TTC549 (cell line): Measurements from ENCODE around the gene APOBEC3A.
"Not testable (repeated sequence)": the region's sequence is repeated elsewhere in the genome, so short reads cannot be mapped to it uniquely, and the experiment has no call there.

Experiments
- FAIRE-seq: peaks from 2 replicates; lab custom pipeline; 2012; peaks lifted over from hg19 to GRCh38; lab: Jason Lieb, UNC

APOBEC3A gene

GRCh38 chr22:38943201-38943600 is 14.2 kb upstream of the APOBEC3A start:
- FAIRE-seq = no peak

GRCh38 chr22:38943882-38944281 is 13.5 kb upstream of the APOBEC3A start:
- FAIRE-seq = no peak

DNA sequence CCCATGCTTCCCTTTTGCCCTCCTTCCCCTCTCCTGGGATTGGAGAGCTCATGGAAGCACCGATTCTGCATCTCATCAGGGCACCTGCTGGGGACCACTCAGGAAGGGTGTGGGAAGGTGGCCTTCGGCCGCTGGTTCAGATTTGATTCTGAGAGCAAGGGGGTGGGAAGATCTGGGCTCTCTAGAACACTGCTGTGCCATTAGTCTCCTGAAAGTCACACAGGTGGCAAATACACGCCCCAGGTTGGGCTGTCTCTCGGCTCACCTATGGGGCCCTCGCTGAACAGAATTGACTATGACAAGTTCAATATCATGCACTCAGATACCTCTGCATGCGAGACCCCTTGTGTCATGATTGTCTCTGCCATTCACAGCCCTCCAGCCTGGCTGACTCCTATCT is 12.8 kb upstream of the APOBEC3A start:
- FAIRE-seq = no peak

DNA sequence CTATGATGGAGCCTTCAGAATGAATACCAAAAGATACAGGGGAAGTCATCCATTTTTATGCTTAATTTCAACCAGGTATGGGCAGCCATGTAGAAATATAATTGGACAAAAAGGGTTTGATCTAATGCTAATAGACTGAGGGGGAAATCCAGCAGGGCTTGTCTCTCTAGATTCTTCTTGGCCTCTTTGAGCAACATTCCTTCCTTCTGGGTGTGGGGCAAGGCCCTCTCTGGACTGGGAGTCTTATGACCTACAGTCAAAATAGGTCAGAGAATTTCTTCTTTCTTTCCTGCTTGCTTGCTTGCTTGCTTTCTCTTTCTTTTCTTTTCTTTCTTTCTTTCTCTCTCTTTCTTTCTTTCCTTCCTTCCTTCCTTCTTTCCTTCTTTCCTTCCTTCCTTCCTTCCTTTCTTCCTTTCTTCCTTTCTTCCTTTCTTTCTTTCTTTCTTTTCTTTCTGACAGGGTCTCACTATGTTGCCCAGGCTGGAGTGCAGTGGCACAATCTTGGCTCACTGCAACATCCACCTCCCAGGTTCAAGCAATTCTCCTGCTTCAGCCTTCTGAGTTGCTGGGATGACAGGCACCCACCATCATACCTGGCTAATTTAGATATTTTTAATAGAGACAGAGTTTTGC is 11.6 kb upstream of the APOBEC3A start:
- not testable (repeated sequence) for FAIRE-seq

- no peak for FAIRE-seq
Observed at GRCh38 chr22:38946771-38947170, 10.6 kb upstream of the APOBEC3A start.

GRCh38 chr22:38947321-38948140 is 9.9 kb upstream of the APOBEC3A start:
- FAIRE-seq = no peak

- FAIRE-seq = no peak
Observed at GRCh38 chr22:38948181-38948940, 9.0 kb upstream of the APOBEC3A start.

DNA sequence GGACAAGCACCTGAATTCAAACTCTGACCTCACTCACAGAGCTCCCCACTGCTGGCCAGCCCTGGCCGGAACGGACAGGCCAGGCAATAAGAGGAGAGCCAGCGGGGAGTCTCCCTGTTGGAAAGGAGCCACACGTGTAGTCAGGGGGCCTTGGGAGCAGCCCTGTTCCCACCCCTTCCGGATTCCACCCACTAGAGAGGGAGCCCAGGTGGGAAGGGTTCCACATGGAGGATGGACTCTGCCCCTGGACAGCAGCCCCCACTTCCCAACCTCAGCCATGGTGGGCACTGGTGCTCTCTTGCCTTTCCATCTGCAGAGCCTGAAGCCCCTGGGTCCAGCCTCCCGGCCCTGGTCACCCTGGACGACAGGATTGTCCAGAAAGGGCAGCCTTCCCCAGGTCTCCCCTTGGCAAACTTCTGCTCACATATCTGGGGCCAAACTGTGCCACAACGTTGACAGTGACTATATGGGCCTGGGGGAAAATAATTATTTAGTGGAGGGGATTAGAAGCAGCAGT is 7.5 kb upstream of the APOBEC3A start:
- no peak for FAIRE-seq

GRCh38 chr22:38950527-38951295 is 6.7 kb upstream of the APOBEC3A start:
- FAIRE-seq = no peak

GRCh38 chr22:38951734-38952133 is 5.7 kb upstream of the APOBEC3A start:
- FAIRE-seq = no peak

DNA sequence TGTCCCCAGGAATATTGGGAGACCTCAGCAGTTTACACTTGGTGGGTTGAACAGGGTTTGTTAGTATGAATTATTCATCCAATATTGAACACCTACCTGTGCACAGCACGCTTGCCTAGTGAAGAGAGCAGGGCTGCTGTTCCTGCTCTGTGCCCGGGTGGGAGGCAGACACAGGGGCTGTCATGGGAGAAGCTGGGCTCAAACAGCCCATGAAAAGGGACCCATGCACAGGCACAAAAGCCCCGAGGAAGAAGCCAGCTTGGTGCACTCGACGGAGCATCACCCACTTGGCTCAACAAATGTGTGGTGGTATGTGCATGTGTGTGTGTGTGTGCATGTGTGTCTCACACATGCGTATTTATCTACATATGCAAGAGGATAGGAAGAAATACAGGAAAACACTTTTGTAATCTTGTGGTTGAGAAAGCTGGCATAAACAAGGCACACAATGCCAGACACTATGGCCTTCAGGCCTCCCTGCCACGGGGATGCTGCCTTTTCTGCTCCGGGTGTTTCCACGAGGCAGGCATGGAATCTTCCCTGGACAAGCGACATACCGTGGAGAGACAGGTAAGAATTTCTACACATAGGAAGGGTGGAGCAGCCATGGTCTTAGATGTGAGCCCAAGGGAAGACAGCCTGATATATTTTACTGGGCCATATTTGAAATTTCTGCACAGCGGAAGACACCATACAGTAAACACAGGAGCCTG is 5.0 kb upstream of the APOBEC3A start:
- no peak for FAIRE-seq

DNA sequence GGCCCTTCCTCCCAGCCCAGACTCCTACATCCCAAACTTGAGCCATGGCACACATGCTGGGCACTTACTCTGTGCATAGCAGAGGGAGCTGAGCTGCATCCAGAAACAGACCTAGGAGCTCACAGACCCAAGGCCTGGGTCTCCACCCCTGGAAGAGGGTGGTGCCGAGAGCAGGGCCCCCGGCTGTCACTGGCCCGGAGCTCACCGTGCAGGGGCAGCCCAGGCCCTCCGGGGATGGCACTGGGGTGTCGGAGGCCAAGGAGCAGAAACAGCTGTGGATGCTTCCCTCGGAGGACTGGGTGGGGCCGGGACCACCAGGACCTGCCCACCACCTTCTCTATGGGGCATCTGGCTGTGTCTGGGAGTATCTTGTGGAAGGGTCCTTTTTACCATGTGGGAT is 4.3 kb upstream of the APOBEC3A start:
- FAIRE-seq = no peak

DNA sequence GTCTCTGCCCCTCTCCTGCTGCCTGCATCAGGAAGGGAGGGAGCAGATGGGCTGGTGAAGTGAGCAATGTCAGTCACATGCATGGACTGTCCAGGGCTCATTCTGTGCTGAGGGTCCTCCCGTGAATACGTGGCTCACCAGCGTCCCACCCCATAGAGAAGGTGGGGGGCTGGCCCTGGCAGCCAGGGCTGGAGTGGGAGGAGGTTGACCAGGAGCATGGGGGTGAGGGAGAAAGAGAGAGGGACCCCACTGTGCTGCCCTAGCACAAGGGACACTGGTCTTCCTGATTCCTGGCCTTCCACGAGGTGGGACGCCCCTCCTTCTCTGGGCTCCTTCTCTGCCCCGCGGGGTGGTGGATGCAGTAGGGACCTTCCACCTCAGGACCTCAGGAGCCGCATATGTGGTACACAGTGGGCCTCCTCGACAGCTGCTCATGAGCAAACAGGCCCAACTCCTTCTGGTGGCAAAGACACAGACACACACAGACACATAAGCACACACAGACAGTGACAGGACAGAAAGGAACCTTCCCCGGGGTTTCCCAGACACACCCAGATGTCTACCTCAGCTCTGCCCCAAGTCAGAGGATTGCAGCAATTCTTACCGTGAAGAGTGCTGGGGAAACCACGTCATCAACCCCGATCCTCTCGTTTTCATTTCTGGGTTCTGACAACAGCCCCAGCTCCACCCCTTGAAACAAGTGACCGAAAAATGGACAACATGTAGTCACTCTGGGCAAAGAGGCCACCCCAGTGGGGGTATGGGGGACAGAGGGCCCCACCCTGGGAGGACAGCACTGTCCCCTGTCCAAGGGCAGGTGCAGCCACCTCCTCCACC is 3.6 kb upstream of the APOBEC3A start:
- FAIRE-seq = no peak

DNA sequence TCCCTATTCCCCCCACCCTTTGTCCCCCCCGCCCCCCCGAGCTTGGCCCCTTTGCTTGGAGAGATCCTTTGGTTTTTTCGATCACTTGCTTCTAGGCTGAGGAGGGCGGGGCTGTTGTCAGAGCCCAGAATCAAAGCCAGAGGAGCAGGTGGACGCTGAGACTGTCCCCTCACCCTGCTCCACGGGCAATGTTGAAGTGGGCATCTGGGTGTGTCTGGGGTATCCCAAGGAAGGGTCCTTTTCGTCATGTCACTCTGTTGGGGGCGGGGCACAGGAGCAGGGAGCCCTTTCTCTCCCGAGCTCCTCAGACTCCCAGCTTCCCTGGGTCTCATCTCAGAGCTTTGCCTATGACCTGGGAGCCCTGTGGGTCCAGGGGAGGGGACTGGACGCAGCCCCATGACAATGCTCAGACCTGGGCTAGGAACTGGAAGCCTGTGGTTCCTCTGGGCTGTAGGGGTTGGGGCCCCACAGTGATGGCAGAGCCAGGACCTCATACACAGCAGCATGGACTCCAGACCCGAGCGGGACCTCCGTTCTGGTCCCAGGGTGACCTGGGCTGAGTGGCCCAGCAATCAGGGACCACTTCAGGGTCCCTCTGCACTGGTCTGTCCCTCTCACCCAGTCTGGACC is 2.9 kb upstream of the APOBEC3A start:
- no peak for FAIRE-seq

- FAIRE-seq = no peak
Observed at GRCh38 chr22:38955250-38955905, 2.0 kb upstream of the APOBEC3A start.

GRCh38 chr22:38955926-38956325 is 1.5 kb upstream of the APOBEC3A start:
- no peak for FAIRE-seq

DNA sequence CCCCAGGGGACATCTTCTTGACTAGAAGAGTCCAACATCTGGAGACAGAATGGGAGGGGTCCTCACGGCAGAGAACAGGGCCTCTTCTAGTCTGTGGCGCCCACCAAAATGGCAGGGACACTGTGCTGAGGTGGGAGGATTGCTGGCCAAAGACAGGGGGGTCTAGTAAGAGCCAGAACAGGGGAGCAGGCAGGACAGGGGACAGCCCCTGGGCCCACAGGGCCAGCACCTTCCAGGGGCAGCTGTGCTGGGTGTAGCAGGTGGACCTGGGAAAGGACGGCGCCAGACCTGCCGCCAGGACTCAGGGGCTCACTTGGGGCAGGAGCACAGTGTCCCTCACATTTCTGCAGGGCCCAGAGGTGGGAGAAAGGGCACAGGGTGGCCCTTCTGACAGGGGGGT is 858 bp upstream of the APOBEC3A start:
- no peak for FAIRE-seq

GRCh38 chr22:38957808-38958650 is 620 bp downstream of the APOBEC3A start:
- FAIRE-seq = no peak

- not testable (repeated sequence) for FAIRE-seq
Observed at GRCh38 chr22:38958651-38958943, 1.2 kb downstream of the APOBEC3A start.
